Progenitor cell of endocrine pancreas (in vitro differentiated cells): ENCODE data around the gene ZNF749. TPM values are rescaled to one million over a fixed set of nuclear protein-coding genes. Genes with fewer than 3 reads are reported as not detected.
"Not testable (repeated sequence)": the region's sequence is repeated elsewhere in the genome, so short reads cannot be mapped to it uniquely, and the experiment has no call there.

ENCODE experiments used
- DNase-seq: peaks from one replicate; pipeline ENCODE4 v3.0.0; 2021; ENCODE audit warnings: low spot score; ENCODE audit not compliant: unreplicated experiment
- H3K27ac Mint-ChIP-seq: 2 replicates; pipeline ENCODE4 v1.8.0; 2021; ENCODE audit warnings: mild to moderate bottlenecking, moderate library complexity, mixed read lengths
- H3K27me3 Mint-ChIP-seq: 2 replicates; pipeline ENCODE4 v1.8.0; 2021; ENCODE audit warnings: mixed read lengths
- H3K36me3 Mint-ChIP-seq: 2 replicates; pipeline ENCODE4 v1.8.0; 2022; ENCODE audit warnings: mixed read lengths; ENCODE audit not compliant: insufficient read depth
- H3K4me1 Mint-ChIP-seq: 2 replicates; pipeline ENCODE4 v1.8.0; 2021; ENCODE audit warnings: low read depth, mixed read lengths
- H3K4me3 Mint-ChIP-seq: 2 replicates; pipeline ENCODE4 v1.8.0; 2021; ENCODE audit warnings: low read depth, mild to moderate bottlenecking, moderate library complexity, mixed read lengths
- H3K9me3 Mint-ChIP-seq: 2 replicates; pipeline ENCODE4 v1.8.0; 2021; ENCODE audit warnings: low read depth, mixed read lengths
- CTCF ChIP-seq: fragments of 200-600 bp; sonication (generic); IDR thresholded peaks from one replicate; pipeline ENCODE4 v1.5.0; 2021; ENCODE audit warnings: antibody characterized with exemption, mild to moderate bottlenecking; ENCODE audit not compliant: unreplicated experiment
- total RNA-seq: library from RNA; stranded (reverse); gene quantifications from 2 replicates; pipeline ENCODE4 v1.2.1, GENCODE V29; 2021

The ZNF749 gene
- total RNA-seq, 1 donor from 2014 or later, result 25.1 TPM

- peak; percentile 44 for TF ChIP-seq CTCF
- peak; percentile 40 for DNase-seq
- H3K4me3 Mint-ChIP-seq, result peak within 1 kb of the TSS; percentile 87
- H3K27me3 Mint-ChIP-seq, result no peaks in the 10 kb centered on the region
- H3K27ac Mint-ChIP-seq, result peak within 1 kb of the TSS; percentile 88
- H3K36me3 Mint-ChIP-seq, result peaks cover 48% of the 10 kb centered on the region
- H3K9me3 Mint-ChIP-seq, result peaks cover 63% of the 10 kb centered on the region
- no peaks in the 10 kb centered on the region for H3K4me1 Mint-ChIP-seq
Measured at GRCh38 chr19:57477191-57478008, 42.3 kb downstream of the ZNF749 start, which contains the start of gene ZNF772. TSS of gene ZNF772 (minus strand) at chr19:57477566. CDS start at chr19:57477309, 257 bp downstream.

- not testable (repeated sequence) for H3K27me3 Mint-ChIP-seq, H3K4me1 Mint-ChIP-seq
- peak within 1 kb of the TSS; percentile 79 for H3K4me3 Mint-ChIP-seq
- peaks cover 39% of the 10 kb centered on the region for H3K36me3 Mint-ChIP-seq
- DNase-seq, result peak; percentile 84
- peak within 1 kb of the TSS; percentile 58 for H3K27ac Mint-ChIP-seq
- H3K9me3 Mint-ChIP-seq, result peaks cover 37% of the 10 kb centered on the region
Measured at GRCh38 chr19:57487477-57488298, 52.6 kb downstream of the ZNF749 start, which contains the start of gene ZNF419. TSS of gene ZNF419 (plus strand) at chr19:57487750. CDS start at chr19:57487951, 201 bp downstream.

GRCh38 chr19:57488299-57488644 lies 53.1 kb downstream of the ZNF749 start:
- peak overlapping the region; percentile 79 for H3K4me3 Mint-ChIP-seq
- not testable (repeated sequence) for H3K4me1 Mint-ChIP-seq, H3K27me3 Mint-ChIP-seq, DNase-seq
- peaks cover 43% of the 10 kb centered on the region for H3K9me3 Mint-ChIP-seq
- peak overlapping the region; percentile 58 for H3K27ac Mint-ChIP-seq
- peaks cover 45% of the 10 kb centered on the region for H3K36me3 Mint-ChIP-seq

Other genes with a start within 250 kb of the ZNF749 start
- 35.7 and 40.2 TPM in 2 replicates for gene ZNF264, start 243.8 kb upstream of the ZNF749 start, total RNA-seq
- gene AURKC, start 204.3 kb upstream of the ZNF749 start, total RNA-seq, result 0.89 and 1.6 TPM in 2 replicates
- 15.6 and 16.3 TPM in 2 replicates for gene ZNF805, start 194.7 kb upstream of the ZNF749 start, total RNA-seq
- gene ZNF460, start 154.8 kb upstream of the ZNF749 start, total RNA-seq, result 58.3 and 61.3 TPM in 2 replicates
- 10.1 and 10.5 TPM in 2 replicates for gene ZNF543, start 114.9 kb upstream of the ZNF749 start, total RNA-seq
- gene ZNF304, start 84.1 kb upstream of the ZNF749 start, total RNA-seq, result 11.8 TPM in 2 replicates
- 12.9 and 13.9 TPM in 2 replicates for gene TRAPPC2B, start 71.8 kb upstream of the ZNF749 start, total RNA-seq
- gene ZNF547, start 71.8 kb upstream of the ZNF749 start, total RNA-seq, result 5.7 and 6.1 TPM in 2 replicates
- 30.7 and 31.9 TPM in 2 replicates for gene ZNF548, start 45.5 kb upstream of the ZNF749 start, total RNA-seq
- gene ZNF17, start 24.2 kb upstream of the ZNF749 start, total RNA-seq, result 14.7 and 17.7 TPM in 2 replicates
- gene VN1R1, start 21.8 kb downstream of the ZNF749 start, total RNA-seq, result 0.64 and 0.84 TPM in 2 replicates
- gene ZNF772, start 42.2 kb downstream of the ZNF749 start, total RNA-seq, result 7.3 and 10.1 TPM in 2 replicates
- gene ZNF419, start 52.4 kb downstream of the ZNF749 start, total RNA-seq, result 20.3 and 23.4 TPM in 2 replicates
- gene ZNF773, start 64.6 kb downstream of the ZNF749 start, total RNA-seq, result 8.4 and 8.7 TPM in 2 replicates
- gene ZNF549, start 92.0 kb downstream of the ZNF749 start, total RNA-seq, result 11.5 and 11.6 TPM in 2 replicates
- 15.7 and 15.9 TPM in 2 replicates for gene ZNF550, start 124.5 kb downstream of the ZNF749 start, total RNA-seq
- 7.2 and 8.6 TPM in 2 replicates for gene ZNF416, start 143.6 kb downstream of the ZNF749 start, total RNA-seq
- gene ZIK1, start 148.8 kb downstream of the ZNF749 start, total RNA-seq, result 12.9 and 13.7 TPM in 2 replicates
- 4.4 and 4.9 TPM in 2 replicates for gene ZNF530, start 164.6 kb downstream of the ZNF749 start, total RNA-seq
- gene ZNF134, start 178.9 kb downstream of the ZNF749 start, total RNA-seq, result 24.9 and 26.8 TPM in 2 replicates
- 25.1 and 26.0 TPM in 2 replicates for gene ZNF211, start 197.8 kb downstream of the ZNF749 start, total RNA-seq
- gene ZSCAN4, start 233.6 kb downstream of the ZNF749 start, total RNA-seq, result not detected in 2 replicates
- 10.9 and 13.6 TPM in 2 replicates for gene ZNF551, start 246.7 kb downstream of the ZNF749 start, total RNA-seq